GM19025 (cell line): ENCODE results near the gene GOLGA6L4.
"Not testable (repeated sequence)": the region's sequence is repeated elsewhere in the genome, so short reads cannot be mapped to it uniquely, and the experiment has no call there.

ENCODE experiments used
- ATAC-seq: cut with Tn5 transposase; IDR thresholded peaks from one replicate; pipeline ENCODE4 v1.9.1; 2021; ENCODE audit warnings: mild to moderate bottlenecking, low read depth, moderate library complexity; ENCODE audit not compliant: unreplicated experiment

GOLGA6L4 gene

GRCh38 chr15:84235573-84235972, at the start of gene GOLGA6L4:
TSS of gene GOLGA6L4 (plus strand) at chr15:84235773. CDS start at chr15:84235835, 62 bp downstream.
- ATAC-seq, result not testable (repeated sequence)

- not testable (repeated sequence) for ATAC-seq
These were observed 42.6 kb upstream of the GOLGA6L4 start for GRCh38 chr15:84192982-84193381.

- ATAC-seq, result peak; percentile 88
These were observed 40.0 kb upstream of the GOLGA6L4 start for GRCh38 chr15:84195603-84196002.

GRCh38 chr15:84196530-84197188, 38.9 kb upstream of the GOLGA6L4 start:
- not testable (repeated sequence) for ATAC-seq

GRCh38 chr15:84199865-84200264, 35.7 kb upstream of the GOLGA6L4 start:
- ATAC-seq, result not testable (repeated sequence)

- ATAC-seq, result not testable (repeated sequence)
These were observed 10.9 kb downstream of the GOLGA6L4 start for GRCh38 chr15:84246441-84246840.
